DND-41 (cell line): Measurements from ENCODE around the gene ADAMTSL4.

Source experiments
- ATAC-seq: fragments of 200-7000 bp; cut with Tn5 transposase; 3 replicates; pipeline ENCODE4 v1.9.1; 2021; ENCODE audit warnings: low read depth; ENCODE audit not compliant: insufficient read depth
- DNase-seq: peaks from one replicate; pipeline ENCODE4 v3.0.0-alpha.2; 2020
- H2AFZ ChIP-seq: 2 replicates; pipeline ENCODE4 v1.6.0; 2012; ENCODE audit warnings: low read depth, low read length
- H3K27ac ChIP-seq: 2 replicates; pipeline ENCODE4 v1.5.1; 2012; ENCODE audit warnings: low read length, inconsistent platforms
- H3K27me3 ChIP-seq: fragments of 200-600 bp; sonication (generic); 2 replicates; pipeline ENCODE4 v1.6.0; 2012; ENCODE audit warnings: low read length, mild to moderate bottlenecking, inconsistent platforms; ENCODE audit not compliant: insufficient read depth, poor library complexity
- H3K36me3 ChIP-seq: 2 replicates; pipeline ENCODE4 v1.5.1; 2012; ENCODE audit warnings: low read length, inconsistent platforms; ENCODE audit not compliant: insufficient read depth
- H3K4me1 ChIP-seq: 2 replicates; pipeline ENCODE4 v1.5.1; 2012; ENCODE audit warnings: mild to moderate bottlenecking, low read length; ENCODE audit not compliant: insufficient read depth
- H3K4me2 ChIP-seq: 2 replicates; pipeline ENCODE4 v1.6.0; 2012; ENCODE audit warnings: mild to moderate bottlenecking, moderate library complexity, low read length, inconsistent platforms; ENCODE audit not compliant: insufficient read depth
- H3K4me3 ChIP-seq, 2 experiments: fragments of 200-600 bp in 1 of 2; shearing (Covaris generic) in 1 of 2; 2 replicates each; pipeline ENCODE4 v1.5.1; 2012 to 2016; ENCODE audit warnings: inconsistent platforms in 2 of 2, low read length in 2 of 2, mild to moderate bottlenecking in 2 of 2, low read depth in 1 of 2, moderate library complexity in 1 of 2
- H3K79me2 ChIP-seq: 2 replicates; pipeline ENCODE4 v1.6.0; 2012; ENCODE audit warnings: low read length, inconsistent platforms; ENCODE audit not compliant: insufficient read depth
- H3K9ac ChIP-seq: 2 replicates; pipeline ENCODE4 v1.6.0; 2012; ENCODE audit warnings: low read depth, mild to moderate bottlenecking, inconsistent platforms, low read length, moderate library complexity
- H3K9me3 ChIP-seq: 2 replicates; pipeline ENCODE4 v1.5.1; 2012; ENCODE audit warnings: low read length, moderate library complexity, mild to moderate bottlenecking, inconsistent platforms; ENCODE audit not compliant: insufficient read depth, severe bottlenecking
- H4K20me1 ChIP-seq: 2 replicates; pipeline ENCODE4 v1.6.0; 2012; ENCODE audit warnings: low read length; ENCODE audit not compliant: insufficient read depth
- EZH2 ChIP-seq: IDR thresholded peaks from 3 replicates; pipeline ENCODE4 v1.6.1; 2012; ENCODE audit warnings: borderline replicate concordance, low read depth, mild to moderate bottlenecking, moderate library complexity, low read length, inconsistent platforms; ENCODE audit not compliant: severe bottlenecking
- TF ChIP-seq, protein P1 (sequence below): IDR thresholded peaks from 2 replicates; pipeline ENCODE4 v1.5.1; 2012; ENCODE audit warnings: borderline replicate concordance, low read length, moderate library complexity, mild to moderate bottlenecking; ENCODE audit not compliant: poor library complexity, severe bottlenecking; ENCODE audit errors: extremely low read depth

The ADAMTSL4 gene

GRCh38 chr1:150545486-150546032 lies 3.6 kb upstream of the ADAMTSL4 start:
- no peak overlapping the region for H2AFZ ChIP-seq
- H3K79me2 ChIP-seq = no peaks in the 10 kb centered on the region
- H3K4me2 ChIP-seq = no peak overlapping the region
- H4K20me1 ChIP-seq = no peaks in the 10 kb centered on the region
- no peak for ATAC-seq
- H3K36me3 ChIP-seq = no peaks in the 10 kb centered on the region
- no peak for TF ChIP-seq EZH2
- TF ChIP-seq, protein P1, sequence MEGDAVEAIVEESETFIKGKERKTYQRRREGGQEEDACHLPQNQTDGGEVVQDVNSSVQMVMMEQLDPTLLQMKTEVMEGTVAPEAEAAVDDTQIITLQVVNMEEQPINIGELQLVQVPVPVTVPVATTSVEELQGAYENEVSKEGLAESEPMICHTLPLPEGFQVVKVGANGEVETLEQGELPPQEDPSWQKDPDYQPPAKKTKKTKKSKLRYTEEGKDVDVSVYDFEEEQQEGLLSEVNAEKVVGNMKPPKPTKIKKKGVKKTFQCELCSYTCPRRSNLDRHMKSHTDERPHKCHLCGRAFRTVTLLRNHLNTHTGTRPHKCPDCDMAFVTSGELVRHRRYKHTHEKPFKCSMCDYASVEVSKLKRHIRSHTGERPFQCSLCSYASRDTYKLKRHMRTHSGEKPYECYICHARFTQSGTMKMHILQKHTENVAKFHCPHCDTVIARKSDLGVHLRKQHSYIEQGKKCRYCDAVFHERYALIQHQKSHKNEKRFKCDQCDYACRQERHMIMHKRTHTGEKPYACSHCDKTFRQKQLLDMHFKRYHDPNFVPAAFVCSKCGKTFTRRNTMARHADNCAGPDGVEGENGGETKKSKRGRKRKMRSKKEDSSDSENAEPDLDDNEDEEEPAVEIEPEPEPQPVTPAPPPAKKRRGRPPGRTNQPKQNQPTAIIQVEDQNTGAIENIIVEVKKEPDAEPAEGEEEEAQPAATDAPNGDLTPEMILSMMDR = no peak
- no peak for DNase-seq
- H3K9me3 ChIP-seq = no peaks in the 10 kb centered on the region
- no peak overlapping the region for H3K9ac ChIP-seq
- 0 out of 2 replicates have a peak, but pooled peaks cover 3% of the 10 kb centered on the region for H3K4me1 ChIP-seq
- H3K27ac ChIP-seq = no peak overlapping the region
- peaks cover 3% of the 10 kb centered on the region for H3K27me3 ChIP-seq
- H3K4me3 ChIP-seq = no peak overlapping the region

- ATAC-seq = no peak
- no peak overlapping the region for H3K4me2 ChIP-seq
- 0 out of 2 replicates have a peak, but pooled peaks cover 3% of the 10 kb centered on the region for H3K4me1 ChIP-seq
- DNase-seq = no peak
- H3K9me3 ChIP-seq = no peaks in the 10 kb centered on the region
- H3K27me3 ChIP-seq = peaks cover 11% of the 10 kb centered on the region
- no peak for TF ChIP-seq EZH2
- TF ChIP-seq, protein P1 = no peak
- no peaks in the 10 kb centered on the region for H3K79me2 ChIP-seq
- no peak overlapping the region for H3K9ac ChIP-seq
- H4K20me1 ChIP-seq = no peaks in the 10 kb centered on the region
- H3K4me3 ChIP-seq = no peak overlapping the region
- no peak overlapping the region for H3K27ac ChIP-seq
- no peak overlapping the region for H2AFZ ChIP-seq
- no peaks in the 10 kb centered on the region for H3K36me3 ChIP-seq
These were observed 2.8 kb upstream of the ADAMTSL4 start for GRCh38 chr1:150546294-150546937.

DNA sequence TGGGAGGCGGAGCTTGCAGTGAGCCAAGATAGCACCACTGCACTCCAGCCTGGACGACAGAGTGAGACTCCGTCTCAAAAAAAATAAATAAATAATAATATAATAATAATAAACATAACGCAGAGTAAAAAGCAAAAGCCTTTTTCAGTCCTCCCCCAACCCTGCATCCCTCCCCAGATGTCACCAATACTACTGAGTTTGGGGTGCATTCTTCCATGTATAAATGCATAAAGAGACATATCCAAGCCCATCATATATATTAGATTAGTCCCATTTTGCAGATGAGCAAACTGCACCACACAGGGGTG lies 930 bp upstream of the ADAMTSL4 start:
- no peaks in the 10 kb centered on the region for H4K20me1 ChIP-seq
- peaks cover 6% of the 10 kb centered on the region; the same call in 1 of the 2 replicates for H3K4me1 ChIP-seq
- no peak overlapping the region for H3K27ac ChIP-seq
- DNase-seq = no peak
- no peak overlapping the region for H3K4me2 ChIP-seq
- H3K9me3 ChIP-seq = no peaks in the 10 kb centered on the region
- no peak overlapping the region for H3K4me3 ChIP-seq
- H3K9ac ChIP-seq = no peak overlapping the region
- H3K79me2 ChIP-seq = no peaks in the 10 kb centered on the region
- ATAC-seq = no peak
- peaks cover 11% of the 10 kb centered on the region for H3K27me3 ChIP-seq
- no peak for TF ChIP-seq EZH2
- TF ChIP-seq, protein P1 = no peak
- no peaks in the 10 kb centered on the region for H3K36me3 ChIP-seq
- no peak overlapping the region for H2AFZ ChIP-seq
